K562 (cell line): ENCODE measurements around the gene SLC31A1. TPM values are rescaled to one million over a fixed set of nuclear protein-coding genes. Genes with fewer than 3 reads are reported as not detected.
A peak's percentile ranks its signal among the peaks of the same experiment; 100 is the strongest.

Experiments used
- CEBPG ChIP-seq, 3 experiments: fragments of 200-800 bp in 1 of 3; sonication (Bioruptor generic) in 1 of 3; sonication (generic) in 1 of 3; formaldehyde crosslinking in 1 of 3; IDR thresholded peaks in 2 of 3; conservative IDR thresholded peaks in 1 of 3; 2 replicates each; pipeline versions ENCODE4 v1.6.1 to v1.8.0; 2016 to 2022; ENCODE audit warnings: missing compliant biosample characterization in 2 of 3, missing genetic modification characterization in 2 of 3, mild to moderate bottlenecking in 1 of 3, missing genetic modification reagents in 1 of 3
- CREB3L1 ChIP-seq: fragments of 450-650 bp; IDR thresholded peaks from 2 replicates; pipeline ENCODE4 v1.6.1; 2014; ENCODE audit warnings: low read depth, mild to moderate bottlenecking, moderate library complexity, borderline replicate concordance
- ELF4 ChIP-seq: fragments of 450-650 bp; formaldehyde crosslinking; IDR thresholded peaks from 2 replicates; pipeline ENCODE4 v1.4.0; 2022; ENCODE audit warnings: missing genetic modification characterization
- EP400 ChIP-seq: fragments of 450-650 bp; IDR thresholded peaks from 2 replicates; pipeline ENCODE4 v1.6.1; 2017; ENCODE audit warnings: antibody characterized with exemption, mild to moderate bottlenecking, moderate library complexity
- GABPA ChIP-seq: fragments of 200-800 bp; sonication (Bioruptor generic); conservative IDR thresholded peaks from 2 replicates; pipeline ENCODE4 v1.6.1; 2016; ENCODE audit warnings: low read depth, missing genetic modification characterization, missing compliant biosample characterization
- L3MBTL2 ChIP-seq: fragments of 450-650 bp; IDR thresholded peaks from 2 replicates; pipeline ENCODE4 v1.6.1; 2016; ENCODE audit warnings: mild to moderate bottlenecking, moderate library complexity
- RBM34 ChIP-seq: fragments of 200-400 bp; formaldehyde crosslinking; IDR thresholded peaks from 2 replicates; pipeline ENCODE4 v1.6.1; 2018; ENCODE audit warnings: low read length, borderline replicate concordance; ENCODE audit not compliant: insufficient read depth
- SIN3A ChIP-seq, 2 experiments: fragments of 150-350 bp in 1 of 2; IDR thresholded peaks; 2 replicates each; pipeline ENCODE4 v1.6.1; 2011 to 2016; ENCODE audit warnings: borderline replicate concordance in 2 of 2, low read depth in 2 of 2, low read length in 2 of 2, mild to moderate bottlenecking in 2 of 2, moderate library complexity in 2 of 2; ENCODE audit not compliant: control insufficient read depth in 1 of 2
- TBP ChIP-seq: optimal IDR thresholded peaks from 2 replicates; pipeline ENCODE3; 2011; ENCODE audit warnings: low read depth, low read length, improper control_type of control experiment
- ZNF311 ChIP-seq: fragments of 250-450 bp; sonication (Bioruptor Pico); IDR thresholded peaks from 2 replicates; pipeline ENCODE4 v1.4.0; 2020; ENCODE audit warnings: mild to moderate bottlenecking, moderate library complexity
- polyA plus RNA-seq, 8 experiments: library from polyadenylated mRNA; depleted of rRNA in 4 of 8; stranded (reverse) in 5 of 8; unstranded in 3 of 8; fragments of >200 nt; fragmentation: Nextera tagmentation in 2 of 8; fragmentation: Illumina TruSeq in 1 of 8; extraction: Ambion mirVana in 2 of 8; extraction: Trizol in 1 of 8; gene quantifications; 2 replicates each; pipeline versions ENCODE4 v1.2.1 to v1.2.3, GENCODE V29; 2011 to 2014; ENCODE audit warnings: inconsistent platforms in 1 of 8, missing spikeins in 1 of 8
- total RNA-seq, 7 experiments: library from RNA; depleted of rRNA in 6 of 7; stranded (reverse); fragments of >200 nt in 6 of 7; fragmentation: Illumina TruSeq in 2 of 7; extraction: Trizol in 2 of 7; gene quantifications; 2 replicates each; pipeline versions ENCODE4 v1.2.1 to v1.2.3, GENCODE V29; 2011 to 2021; ENCODE audit warnings: low replicate concordance in 1 of 7
- TF ChIP-seq, protein P1 (sequence below), 2 experiments: fragments of 450-650 bp in 1 of 2; sonication (generic) in 1 of 2; formaldehyde crosslinking in 1 of 2; IDR thresholded peaks; 2 replicates each; pipeline versions ENCODE4 v1.7.1 to v1.9.0; 2016 to 2022; ENCODE audit warnings: inconsistent platforms in 1 of 2, mild to moderate bottlenecking in 1 of 2, missing genetic modification reagents in 1 of 2
- TF ChIP-seq, protein P2 (sequence below): fragments of 450-650 bp; IDR thresholded peaks from 2 replicates; pipeline ENCODE4 v1.7.1; 2018; ENCODE audit warnings: mild to moderate bottlenecking, low read depth; ENCODE audit not compliant: partially characterized antibody

SLC31A1 gene
- total and polyA plus RNA-seq, 9 of the 15 experiments (the other 6 are each of a cell fraction or from before 2014, with no cell fraction given), result 15.4 to 40.7 (median 25.9) TPM

DNA sequence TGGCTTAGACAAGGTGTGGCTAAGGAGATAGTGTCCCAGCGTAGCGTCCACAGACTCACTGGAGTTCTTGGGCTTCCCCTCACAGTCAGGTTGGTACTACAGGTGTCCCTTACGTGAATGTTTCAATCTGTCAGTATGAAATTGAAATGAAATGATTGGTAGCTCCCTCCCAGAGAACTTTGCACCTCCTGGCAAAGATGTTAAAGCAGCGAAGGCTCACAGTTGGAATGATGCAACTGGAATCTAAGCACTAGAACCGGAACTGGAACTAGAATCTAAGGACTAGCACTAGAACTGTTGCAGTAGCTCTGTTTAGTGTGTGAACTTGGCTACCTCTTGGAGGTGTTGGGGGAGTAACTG lies 1.1 kb downstream of the SLC31A1 start (continued):
- TF ChIP-seq, protein P1, sequence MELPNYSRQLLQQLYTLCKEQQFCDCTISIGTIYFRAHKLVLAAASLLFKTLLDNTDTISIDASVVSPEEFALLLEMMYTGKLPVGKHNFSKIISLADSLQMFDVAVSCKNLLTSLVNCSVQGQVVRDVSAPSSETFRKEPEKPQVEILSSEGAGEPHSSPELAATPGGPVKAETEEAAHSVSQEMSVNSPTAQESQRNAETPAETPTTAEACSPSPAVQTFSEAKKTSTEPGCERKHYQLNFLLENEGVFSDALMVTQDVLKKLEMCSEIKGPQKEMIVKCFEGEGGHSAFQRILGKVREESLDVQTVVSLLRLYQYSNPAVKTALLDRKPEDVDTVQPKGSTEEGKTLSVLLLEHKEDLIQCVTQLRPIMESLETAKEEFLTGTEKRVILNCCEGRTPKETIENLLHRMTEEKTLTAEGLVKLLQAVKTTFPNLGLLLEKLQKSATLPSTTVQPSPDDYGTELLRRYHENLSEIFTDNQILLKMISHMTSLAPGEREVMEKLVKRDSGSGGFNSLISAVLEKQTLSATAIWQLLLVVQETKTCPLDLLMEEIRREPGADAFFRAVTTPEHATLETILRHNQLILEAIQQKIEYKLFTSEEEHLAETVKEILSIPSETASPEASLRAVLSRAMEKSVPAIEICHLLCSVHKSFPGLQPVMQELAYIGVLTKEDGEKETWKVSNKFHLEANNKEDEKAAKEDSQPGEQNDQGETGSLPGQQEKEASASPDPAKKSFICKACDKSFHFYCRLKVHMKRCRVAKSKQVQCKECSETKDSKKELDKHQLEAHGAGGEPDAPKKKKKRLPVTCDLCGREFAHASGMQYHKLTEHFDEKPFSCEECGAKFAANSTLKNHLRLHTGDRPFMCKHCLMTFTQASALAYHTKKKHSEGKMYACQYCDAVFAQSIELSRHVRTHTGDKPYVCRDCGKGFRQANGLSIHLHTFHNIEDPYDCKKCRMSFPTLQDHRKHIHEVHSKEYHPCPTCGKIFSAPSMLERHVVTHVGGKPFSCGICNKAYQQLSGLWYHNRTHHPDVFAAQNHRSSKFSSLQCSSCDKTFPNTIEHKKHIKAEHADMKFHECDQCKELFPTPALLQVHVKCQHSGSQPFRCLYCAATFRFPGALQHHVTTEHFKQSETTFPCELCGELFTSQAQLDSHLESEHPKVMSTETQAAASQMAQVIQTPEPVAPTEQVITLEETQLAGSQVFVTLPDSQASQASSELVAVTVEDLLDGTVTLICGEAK (IDR thresholded peaks at IDR 0.05), result 0 out of 2 replicates have a peak, but pooled peaks have one; percentile 24
- TF ChIP-seq, protein P1 (CRISPR knock-in tag; IDR thresholded peaks at IDR 0.05), result no peak
- TF ChIP-seq CEBPG (CRISPR knock-in tag; IDR thresholded peaks at IDR 0.05) (peak; percentile 91), CEBPG (tag; conservative IDR thresholded peaks at IDR 0.05 in 1 of 2, IDR thresholded peaks at IDR 0.05 in 1 of 2) (peak; percentile 79 to 91), EP400 (peak; percentile 45; the same call in 1 of the 2 replicates), GABPA (peak; percentile 42; the same call in 1 of the 2 replicates), SIN3A (IDR thresholded peaks at IDR 0.05; ENCODE audit: borderline replicate concordance in 2 of 2, control insufficient read depth in 1 of 2, low read depth in 2 of 2, low read length in 2 of 2) (no peak), TBP (peak; percentile 8), CREB3L1 (peak; percentile 89; the same call in 1 of the 2 replicates), L3MBTL2 (0 out of 2 replicates have a peak, but pooled peaks have one; percentile 12), ZNF311 (CRISPR knock-in tag) (no peak), RBM34 (no peak), ELF4 (no peak)
- TF ChIP-seq, protein P2, sequence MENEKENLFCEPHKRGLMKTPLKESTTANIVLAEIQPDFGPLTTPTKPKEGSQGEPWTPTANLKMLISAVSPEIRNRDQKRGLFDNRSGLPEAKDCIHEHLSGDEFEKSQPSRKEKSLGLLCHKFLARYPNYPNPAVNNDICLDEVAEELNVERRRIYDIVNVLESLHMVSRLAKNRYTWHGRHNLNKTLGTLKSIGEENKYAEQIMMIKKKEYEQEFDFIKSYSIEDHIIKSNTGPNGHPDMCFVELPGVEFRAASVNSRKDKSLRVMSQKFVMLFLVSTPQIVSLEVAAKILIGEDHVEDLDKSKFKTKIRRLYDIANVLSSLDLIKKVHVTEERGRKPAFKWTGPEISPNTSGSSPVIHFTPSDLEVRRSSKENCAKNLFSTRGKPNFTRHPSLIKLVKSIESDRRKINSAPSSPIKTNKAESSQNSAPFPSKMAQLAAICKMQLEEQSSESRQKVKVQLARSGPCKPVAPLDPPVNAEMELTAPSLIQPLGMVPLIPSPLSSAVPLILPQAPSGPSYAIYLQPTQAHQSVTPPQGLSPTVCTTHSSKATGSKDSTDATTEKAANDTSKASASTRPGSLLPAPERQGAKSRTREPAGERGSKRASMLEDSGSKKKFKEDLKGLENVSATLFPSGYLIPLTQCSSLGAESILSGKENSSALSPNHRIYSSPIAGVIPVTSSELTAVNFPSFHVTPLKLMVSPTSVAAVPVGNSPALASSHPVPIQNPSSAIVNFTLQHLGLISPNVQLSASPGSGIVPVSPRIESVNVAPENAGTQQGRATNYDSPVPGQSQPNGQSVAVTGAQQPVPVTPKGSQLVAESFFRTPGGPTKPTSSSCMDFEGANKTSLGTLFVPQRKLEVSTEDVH, result peak; percentile 62
